Hematopoietic multipotent progenitor cell treated with erythropoietin and hydrocortisone succinate and interleukin-3 and kit ligand, for 17 days (in vitro differentiated cells): ENCODE results near the gene ELK4.

Experiments
- DNase-seq: peaks from one replicate; pipeline ENCODE4 v3.0.0-alpha.2; 2015; ENCODE audit warnings: low spot score

The ELK4 gene

DNA sequence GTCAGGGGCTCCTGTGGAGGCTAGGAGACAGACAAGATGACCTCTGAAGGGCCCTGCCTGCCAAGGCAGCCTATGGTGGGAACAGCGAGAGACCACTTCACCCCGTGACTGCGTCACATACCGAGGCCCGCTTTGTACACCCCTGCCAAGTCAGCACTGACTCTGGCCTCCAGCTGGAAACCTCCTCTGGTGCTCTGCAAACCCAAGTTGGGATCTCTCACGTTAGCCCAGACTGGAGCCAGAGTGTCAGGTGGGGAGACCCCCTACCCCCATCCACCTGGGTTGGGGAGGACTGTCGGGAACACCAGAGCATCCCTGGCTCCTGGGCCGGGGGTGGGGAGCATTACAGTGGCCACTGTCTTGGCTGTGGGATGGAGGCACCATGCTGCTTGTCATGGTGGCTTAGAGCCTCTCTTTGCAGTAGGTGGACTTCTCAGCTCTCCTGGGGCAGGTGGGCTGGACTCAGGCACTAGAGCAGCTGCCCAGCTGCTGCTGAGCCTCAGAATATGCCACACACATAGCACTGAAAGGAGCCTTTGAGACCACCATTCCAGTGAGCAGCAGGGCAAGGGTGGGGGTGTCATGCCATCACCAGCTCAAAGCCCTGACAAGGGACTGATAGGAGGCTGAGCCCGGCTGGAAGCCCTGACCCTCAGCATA is 50.4 kb downstream of the ELK4 start:
- no peak for DNase-seq

GRCh38 chr1:205580923-205581180 is 51.0 kb downstream of the ELK4 start:
- no peak for DNase-seq

DNA sequence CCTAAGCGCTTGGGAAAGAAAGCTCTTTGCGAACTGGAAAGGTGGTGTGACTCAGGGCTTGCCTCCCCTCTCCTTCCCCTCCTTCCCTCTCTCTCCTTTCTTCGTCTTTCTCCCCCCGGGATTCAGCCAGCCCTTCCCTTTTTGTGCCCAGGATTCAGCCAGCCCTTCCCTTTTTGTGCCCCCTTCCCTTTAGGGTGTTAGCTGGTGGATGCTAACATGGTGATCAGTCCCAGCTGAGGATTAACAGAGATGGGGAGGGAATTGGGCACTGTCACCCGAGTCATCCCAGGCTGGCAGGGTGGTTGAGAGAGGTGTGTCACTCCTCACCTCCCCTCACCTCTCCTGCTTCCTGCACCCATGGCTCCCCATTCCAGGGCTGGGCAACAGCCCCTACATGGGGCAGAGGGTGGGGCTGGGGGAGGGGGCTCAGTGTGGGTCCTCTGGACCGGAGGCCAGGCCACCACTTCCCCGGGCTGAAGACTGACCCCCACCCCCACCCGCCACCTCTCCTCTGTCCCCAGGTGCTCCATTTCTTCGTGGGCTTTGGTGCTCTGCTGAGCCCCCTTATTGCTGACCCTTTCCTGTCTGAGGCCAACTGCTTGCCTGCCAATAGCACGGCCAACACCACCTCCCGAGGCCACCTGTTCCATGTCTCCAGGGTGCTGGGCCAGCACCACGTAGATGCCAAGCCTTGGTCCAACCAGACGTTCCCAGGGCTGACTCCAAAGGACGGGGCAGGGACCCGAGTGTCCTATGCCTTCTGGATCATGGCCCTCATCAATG is 51.5 kb downstream of the ELK4 start:
- DNase-seq = no peak

DNA sequence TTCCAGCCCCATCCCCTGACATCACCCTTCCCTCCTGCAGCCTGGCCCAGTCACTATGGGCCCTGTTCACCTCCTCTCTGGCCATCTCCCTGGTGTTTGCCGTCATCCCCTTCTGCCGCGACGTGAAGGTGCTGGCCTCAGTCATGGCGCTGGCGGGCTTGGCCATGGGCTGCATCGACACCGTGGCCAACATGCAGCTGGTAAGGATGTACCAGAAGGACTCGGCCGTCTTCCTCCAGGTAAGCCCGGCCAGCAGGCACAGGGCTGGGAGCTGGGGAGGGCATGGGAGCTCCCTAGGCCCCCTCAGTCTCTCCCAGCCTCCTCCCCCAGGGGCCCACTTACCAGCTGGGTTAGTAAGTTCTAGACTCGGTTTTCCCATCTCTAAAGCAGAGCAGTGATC is 52.1 kb downstream of the ELK4 start:
- no peak for DNase-seq

GRCh38 chr1:205578780-205579571 is 52.8 kb downstream of the ELK4 start:
- DNase-seq = no peak

DNA sequence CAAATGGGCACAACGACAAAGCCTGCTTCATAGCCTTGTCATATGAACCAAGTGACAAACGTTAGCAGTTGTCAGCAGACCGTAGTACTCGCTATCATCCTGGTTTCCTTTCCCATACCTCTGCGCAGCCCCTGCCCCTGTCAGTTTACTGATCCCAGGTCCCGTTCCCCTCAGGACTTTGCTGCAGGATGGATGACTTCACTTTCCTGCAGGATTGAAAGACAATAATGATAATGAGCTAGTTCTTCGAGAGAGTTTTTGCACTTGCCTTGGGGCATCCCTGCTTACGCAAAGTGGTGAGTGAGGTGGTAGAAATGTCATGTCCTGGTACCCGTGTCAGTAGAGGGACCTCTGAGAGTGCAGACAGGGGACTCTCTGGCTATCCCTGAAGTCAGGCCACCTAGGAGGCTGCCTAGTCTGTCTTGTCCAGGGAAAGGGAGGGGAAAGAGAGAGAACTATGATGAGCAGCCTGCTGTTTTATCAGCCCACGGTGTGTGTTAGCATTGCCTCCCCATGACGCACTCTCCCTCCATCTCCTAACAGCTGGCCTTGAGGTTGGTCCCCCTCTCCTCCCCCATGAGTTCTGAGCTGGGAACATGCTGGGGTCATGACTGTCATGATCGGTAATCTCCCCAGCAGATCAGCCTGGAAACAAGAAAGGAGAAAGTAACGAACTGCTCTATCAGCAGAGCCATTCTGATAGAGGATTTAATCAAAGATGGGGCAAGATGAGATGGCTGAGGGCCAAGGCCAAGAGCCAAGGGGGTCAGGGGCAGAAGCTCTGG is 53.7 kb downstream of the ELK4 start:
- no peak for DNase-seq

DNA sequence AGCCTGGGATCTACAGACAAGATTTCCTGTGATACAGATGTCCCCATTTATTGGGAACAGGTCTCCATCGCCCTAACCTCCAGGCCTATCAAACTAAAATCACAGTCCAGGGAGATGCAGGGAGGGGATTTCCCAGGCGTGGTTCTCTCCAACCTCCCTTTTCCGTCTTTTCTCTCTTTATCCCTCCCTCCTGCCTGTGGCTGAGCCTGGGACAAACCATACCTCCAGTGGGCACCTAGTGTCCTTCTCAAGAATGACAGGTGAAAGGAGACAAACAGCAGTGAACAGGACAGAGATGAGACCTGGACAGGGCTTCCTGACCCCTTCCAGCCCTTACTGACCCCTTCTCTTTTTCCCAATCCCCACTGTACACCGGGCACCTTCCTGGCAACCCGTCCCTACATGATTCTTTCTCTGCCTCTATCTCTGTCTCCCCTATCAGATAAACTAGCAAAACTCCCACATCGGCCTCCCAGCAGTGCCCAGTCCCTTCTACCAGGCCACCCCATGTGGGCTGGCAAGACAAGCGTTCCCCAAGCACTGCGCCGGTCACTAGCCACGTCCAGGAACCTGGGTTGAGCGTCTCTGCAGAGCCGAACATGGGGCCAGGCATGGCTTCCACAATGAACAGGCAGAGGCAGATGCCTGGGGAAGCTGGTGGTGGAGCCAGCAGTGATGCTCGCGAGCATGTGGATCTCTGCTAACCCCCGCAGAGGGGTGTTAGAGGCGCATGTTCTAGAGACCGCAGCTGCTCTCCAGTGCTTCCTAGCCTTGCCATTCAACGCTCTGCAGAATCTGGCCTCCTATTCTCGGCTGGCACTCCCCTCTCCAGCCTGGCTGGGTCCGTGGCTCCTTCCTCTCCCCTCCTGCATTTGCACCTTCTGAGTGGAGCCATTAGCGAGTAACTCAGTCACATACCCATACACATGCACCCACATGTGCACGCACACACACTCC is 54.7 kb downstream of the ELK4 start:
- no peak for DNase-seq

DNA sequence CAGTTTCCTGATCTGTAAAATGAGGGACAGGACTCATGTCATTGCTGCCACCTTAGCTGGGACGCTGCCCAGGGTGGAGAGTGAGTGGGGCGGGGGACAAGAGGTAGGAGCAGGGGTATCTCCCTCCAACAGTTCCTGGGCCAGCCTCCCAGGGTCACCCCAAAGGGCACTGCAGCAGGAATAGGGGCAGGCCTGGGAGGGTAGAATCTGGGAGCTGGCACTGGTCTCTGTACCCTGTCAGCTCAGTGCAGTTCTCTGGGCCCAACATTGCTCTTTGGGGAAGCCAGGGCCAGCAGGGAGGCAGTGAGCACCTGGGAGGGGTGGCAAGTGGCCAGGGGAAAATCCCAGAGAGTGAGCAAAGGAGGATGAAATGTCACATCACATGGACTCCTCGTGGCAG is 55.8 kb downstream of the ELK4 start:
- DNase-seq = no peak

GRCh38 chr1:205575294-205575885 is 56.4 kb downstream of the ELK4 start:
- DNase-seq = no peak

- no peak for DNase-seq
These were observed 59.4 kb downstream of the ELK4 start for GRCh38 chr1:205572421-205572820.

DNA sequence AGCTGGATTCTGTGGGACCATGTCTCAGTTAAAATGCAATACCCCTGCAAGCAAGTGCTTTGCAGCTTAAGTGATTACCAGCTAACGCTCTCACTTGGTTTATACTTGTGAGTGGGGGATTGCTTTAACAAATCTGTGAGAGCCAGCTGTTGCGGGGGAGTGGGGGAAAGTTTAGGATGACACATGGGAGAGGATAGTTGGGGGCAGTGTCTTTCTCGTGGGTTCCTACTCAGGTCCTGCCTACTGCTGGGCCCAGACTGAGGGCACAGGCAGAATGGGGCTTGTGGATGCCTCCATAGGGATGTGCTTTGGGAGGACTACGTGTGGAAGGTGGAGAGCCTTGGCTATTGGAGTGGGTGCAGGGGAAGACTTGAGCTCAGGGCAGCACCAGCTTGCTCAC is 60.1 kb downstream of the ELK4 start:
- DNase-seq = no peak

DNA sequence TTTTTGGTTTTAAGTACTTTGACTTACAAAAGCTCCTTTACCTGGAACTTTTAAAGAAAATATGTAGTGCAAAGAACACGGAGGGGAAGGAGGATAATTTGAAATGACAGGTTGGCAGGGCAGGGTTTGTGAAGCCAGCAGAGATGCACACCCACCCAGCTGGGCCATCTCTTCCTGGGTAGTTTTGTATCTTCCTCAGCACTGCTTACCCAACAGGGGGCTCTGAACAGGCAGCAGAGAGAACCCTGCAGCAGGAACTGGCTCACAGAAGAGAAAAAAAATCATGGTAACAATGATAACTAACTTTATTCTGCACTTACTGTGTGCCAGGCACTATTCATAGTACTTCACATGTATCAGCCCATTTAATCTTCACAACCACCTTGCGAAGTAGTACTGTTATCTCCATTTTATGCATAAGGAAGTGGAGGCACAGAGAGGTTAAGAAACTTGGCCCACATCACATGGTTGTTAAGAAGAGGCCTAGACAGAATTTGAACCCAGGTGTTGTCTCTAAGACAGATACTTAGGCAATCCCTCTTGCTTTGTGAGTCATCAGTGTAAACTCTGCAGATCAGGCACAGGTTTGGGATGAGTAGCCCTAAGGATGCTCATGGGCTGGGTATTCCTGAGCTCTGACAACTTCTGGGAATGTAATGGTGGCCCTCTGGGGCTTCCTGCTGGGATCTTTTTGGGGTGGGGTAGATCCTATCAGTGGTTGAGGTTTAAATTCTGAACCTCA is 60.8 kb downstream of the ELK4 start:
- no peak for DNase-seq

DNA sequence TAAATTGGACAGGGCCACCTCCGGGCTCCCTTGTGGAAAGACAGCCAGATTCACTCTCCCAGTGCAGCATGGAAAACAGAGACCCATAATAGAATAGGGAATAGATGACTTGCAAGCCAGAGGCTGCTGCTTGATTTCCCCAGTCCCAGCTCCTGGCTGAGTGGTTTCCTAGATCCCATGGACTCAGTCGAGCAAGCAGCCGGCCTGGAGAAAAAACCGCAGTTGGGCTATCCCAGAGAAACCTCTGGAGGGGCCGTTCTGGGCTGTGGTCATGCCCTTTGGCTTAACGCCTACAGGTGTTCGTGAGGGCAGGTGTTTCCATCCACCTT is 61.7 kb downstream of the ELK4 start:
- no peak for DNase-seq

GRCh38 chr1:205569411-205570172 is 62.2 kb downstream of the ELK4 start:
- no peak for DNase-seq

GRCh38 chr1:205568469-205569361 is 63.1 kb downstream of the ELK4 start:
- no peak for DNase-seq

DNA sequence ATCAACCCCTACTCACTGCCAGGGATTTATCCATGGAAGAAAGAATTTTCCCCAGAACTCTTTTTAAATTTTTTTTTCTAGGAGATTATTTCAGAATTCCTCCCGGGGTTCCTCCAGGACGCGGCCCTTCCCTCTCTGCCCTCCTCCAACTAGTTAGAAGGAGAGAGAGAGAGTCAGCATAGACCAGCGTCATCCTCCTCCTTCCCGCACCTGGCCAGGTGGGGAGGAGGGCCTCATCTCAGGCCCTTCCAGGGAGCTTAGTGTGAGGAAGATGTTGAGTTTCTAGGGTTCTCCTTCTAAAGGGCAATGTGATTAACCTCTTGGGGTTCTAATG is 63.7 kb downstream of the ELK4 start:
- no peak for DNase-seq

- DNase-seq = no peak
These were observed 64.1 kb downstream of the ELK4 start for GRCh38 chr1:205567716-205568115.

DNA sequence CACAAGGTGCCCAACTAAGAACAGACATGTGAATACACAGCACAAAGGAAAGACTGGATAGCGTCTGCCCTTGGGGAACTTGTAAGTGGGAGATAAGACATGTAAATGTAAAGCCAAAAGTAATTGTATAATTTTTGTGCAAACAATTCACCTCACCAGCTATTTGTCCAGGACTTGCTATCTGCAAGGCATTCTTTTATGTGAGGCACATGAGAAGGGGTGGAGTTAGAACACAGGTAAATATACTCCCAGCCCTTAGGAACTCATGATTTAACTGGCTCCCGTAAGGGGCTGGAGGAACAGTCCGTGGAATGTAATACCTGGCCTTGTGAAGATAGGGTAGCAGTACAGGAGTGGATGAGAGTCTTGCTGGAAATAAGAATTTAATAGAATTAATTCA is 66.0 kb downstream of the ELK4 start:
- no peak for DNase-seq
